Activated CD8-positive, alpha-beta memory T cell treated with anti-CD3 and anti-CD28 coated beads for 36 hours (primary cell): ENCODE data around the gene GSTA4. TPM values are rescaled to one million over a fixed set of nuclear protein-coding genes. Genes with fewer than 3 reads are reported as not detected.
"Not testable (repeated sequence)": the region's sequence is repeated elsewhere in the genome, so short reads cannot be mapped to it uniquely, and the experiment has no call there.

Experiments
- CTCF ChIA-PET: fragments of 350-600 bp; sonication (Branson Sonifier 250); formaldehyde crosslinking; loops from one replicate; lab custom pipeline; 2021; ENCODE audit warnings: antibody characterized with exemption; lab: Charles Lee
- POLR2A ChIA-PET: fragments of 350-600 bp; sonication (Branson Sonifier 250); formaldehyde crosslinking; loops from one replicate; lab custom pipeline; 2021; ENCODE audit warnings: antibody characterized with exemption; lab: Charles Lee
- total RNA-seq, 2 experiments: library from RNA; stranded (reverse); gene quantifications; one replicate each; pipeline ENCODE4 v1.2.3, GENCODE V29; 2021

Gene GSTA4
- total RNA-seq, 2 experiments from 2014 or later: 8.4 to 8.6 TPM

DNA sequence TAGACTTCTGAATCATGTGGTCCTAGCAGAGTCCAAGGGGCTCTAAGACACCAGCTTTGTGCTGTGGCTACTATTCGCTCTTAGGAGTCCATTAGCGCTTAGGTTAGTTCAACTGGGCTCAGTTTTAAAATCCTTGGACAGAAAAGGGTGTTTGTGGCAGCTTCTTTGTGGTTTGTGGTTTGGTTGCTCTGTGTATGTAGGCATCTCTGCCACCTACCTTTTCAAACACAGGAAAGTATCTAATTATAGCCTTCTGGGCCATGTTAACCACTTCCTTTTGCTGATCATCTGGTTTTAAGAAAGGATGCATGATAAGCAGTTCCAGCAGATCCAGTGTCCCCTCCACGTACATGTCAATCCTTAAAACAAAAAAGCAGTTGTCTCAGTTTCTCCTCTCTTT lies 10.8 kb downstream of the GSTA4 start:
- CTCF ChIA-PET: interaction anchor here (0.7 to 1.0 kb wide), 3 partner anchors 9 to 11 kb away, joined by 3 to 5 read pairs (median 4); partner anchors contain the start of gene GSTA4
- POLR2A ChIA-PET: interaction anchor here (0.7 kb wide), 1 partner anchor 813 kb away, joined by 10 read pairs; no protein-coding TSS in a partner anchor

DNA sequence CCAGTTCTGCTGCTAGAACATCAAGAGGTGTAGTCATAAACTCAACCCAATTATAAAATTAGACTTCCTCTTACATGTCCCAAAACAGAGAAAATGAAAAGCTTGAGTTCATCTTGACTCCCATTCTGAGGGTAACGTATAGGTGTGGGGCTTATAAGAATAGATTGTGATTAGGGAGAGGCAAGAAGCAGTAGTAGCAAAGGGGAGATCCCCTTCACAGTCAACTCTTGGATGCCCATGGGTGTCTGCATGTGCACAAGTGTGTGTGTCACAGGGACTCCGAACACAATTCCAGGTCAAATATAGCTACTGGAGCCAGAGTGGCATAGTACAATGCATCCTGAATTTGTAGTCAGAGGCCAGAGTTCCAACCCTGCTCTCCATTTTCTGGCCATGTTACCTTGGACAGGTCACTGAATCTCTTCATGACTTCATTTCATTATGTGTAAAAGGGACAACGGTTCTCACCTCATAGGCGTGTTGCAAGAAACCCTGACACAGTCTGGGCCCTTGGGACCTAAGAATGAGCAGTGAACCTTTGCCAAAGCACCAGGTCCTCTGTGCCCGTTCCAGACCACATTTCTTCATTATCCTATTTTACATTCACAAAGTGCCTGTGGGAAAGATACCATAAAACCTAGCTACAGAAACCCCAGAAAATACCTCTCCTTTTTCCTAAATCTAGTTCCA lies 11.8 kb downstream of the GSTA4 start:
- CTCF ChIA-PET: interaction anchor here (0.7 kb wide), 1 partner anchor 12 kb away, joined by 5 read pairs; the partner anchor contains the start of gene GSTA4
- POLR2A ChIA-PET: no interaction called here

DNA sequence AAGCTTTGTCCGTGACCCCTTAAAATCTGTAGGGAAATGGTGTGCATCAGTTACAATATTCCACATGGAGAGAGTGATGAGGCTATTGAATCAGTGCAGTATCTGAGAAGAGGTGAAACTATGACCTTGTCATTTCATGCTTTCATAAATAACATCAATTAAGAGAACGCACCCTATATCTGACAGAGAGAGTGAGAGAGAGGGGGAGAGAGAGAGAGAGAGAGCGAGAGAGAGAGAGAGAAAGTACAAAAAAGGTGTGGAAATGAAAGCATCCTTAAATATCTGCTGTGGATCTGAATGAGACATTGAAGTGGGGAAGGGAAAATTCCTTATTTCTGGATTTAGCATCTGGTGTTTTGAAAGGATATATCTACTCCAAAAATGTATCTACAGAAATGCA lies 12.4 kb downstream of the GSTA4 start:
- CTCF ChIA-PET: interaction anchor here (1.0 kb wide), 1 partner anchor 11 kb away, joined by 3 read pairs; no protein-coding TSS in a partner anchor
- POLR2A ChIA-PET: no interaction called here

DNA sequence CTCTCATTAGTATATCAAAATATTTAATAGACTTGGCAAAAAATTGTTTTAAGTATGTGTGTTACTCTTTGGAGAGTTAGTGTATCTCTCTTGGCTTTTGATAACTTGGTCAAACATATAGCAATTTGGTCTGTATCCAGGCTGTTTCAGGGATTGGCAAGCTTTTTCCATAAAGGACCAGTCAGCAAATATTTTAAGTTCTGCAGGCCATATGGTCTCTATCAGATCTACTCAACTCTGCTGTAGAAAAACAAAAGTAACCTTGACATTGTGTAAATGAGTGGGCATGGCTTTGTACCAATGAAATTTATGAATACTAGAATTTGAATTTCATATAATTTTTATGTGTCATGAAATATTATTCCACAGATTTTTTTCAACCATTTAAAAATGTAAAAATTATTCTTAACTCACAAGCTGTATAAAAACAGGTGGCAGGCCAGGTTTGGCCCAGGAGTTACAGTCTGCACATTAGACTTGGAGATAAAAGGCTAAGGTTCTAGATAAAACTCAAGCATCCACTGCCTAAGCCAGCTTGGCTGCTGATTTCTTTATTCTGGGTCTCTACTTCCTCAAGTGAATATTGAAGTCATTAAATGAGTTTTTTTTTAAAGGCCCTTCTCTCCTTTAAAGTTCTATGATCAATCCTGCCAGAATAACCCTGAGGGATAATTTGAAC lies 13.7 kb downstream of the GSTA4 start:
- CTCF ChIA-PET: interaction anchor here (1.0 to 1.2 kb wide), 2 partner anchors 12 to 14 kb away, joined by 3 to 4 read pairs; partner anchors contain the start of gene GSTA4

DNA sequence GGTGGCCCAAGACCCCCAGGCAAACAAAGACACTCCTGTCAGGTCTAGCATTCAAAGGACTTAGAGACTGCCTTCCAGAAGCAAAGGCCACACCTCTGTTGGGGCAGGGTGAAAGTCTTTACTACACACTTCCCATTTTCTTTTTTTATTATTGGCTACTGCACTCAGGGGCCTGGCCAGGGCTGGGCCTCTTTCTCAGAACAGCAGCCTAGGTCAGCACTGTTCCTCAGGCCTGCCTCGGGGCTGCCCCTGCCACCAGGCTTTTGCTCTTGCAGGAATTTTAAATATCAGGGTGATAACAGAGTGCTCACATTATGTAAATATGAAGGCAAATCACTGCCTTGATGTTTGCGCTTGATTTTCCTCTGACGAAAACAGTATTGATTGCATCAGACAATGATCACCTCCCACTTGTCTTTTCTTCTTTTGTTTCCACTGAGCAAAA lies 18.5 kb downstream of the GSTA4 start:
- ChIA-PET POLR2A (interaction anchor here (0.7 kb wide), 1 partner anchor 13 kb away, joined by 3 read pairs; no protein-coding TSS in a partner anchor), CTCF (no interaction called here)

More for the DNA sequence above, 13.7 kb downstream of the GSTA4 start:
- POLR2A ChIA-PET: no interaction called here

DNA sequence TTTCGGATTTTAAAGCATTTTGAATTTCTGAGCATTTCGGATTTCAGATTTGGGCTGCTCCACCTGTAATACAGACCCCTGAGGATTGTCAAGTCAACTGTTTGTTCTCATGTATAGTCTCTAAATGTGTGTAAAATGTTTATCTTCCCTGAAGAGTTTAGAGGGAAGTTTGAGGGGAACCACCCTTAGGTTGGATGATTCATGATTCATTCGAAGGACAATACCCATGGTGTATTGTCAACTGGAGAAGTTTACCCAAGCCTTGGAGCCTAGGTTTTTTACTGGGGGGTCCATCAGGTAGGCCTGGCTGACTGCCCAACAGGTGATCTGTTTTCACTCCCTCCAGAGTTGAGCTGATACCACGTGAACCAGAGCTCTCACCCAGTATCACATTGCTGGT lies 18.9 kb downstream of the GSTA4 start:
- ChIA-PET POLR2A (interaction anchor here (0.7 kb wide), 1 partner anchor 14 kb away, joined by 3 read pairs; no protein-coding TSS in a partner anchor), CTCF (no interaction called here)

DNA sequence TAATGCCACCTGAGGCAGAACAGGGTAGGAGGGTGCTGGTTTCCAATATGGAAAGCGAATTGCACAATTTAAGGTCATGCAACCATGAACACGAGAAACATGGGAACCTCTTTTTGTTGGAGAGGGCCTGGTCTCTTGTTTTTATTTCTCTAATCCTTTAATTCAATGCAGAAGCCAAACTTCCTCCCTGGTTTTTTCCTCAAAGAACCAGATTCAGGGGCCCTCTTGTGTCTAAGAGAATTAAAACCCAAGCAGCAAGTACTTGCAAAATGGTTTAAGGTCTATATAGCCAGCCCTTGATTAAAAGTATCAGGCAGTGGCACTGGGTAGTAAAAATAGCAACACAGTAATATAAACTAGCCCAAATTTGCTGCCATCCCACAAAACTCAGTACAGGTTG lies 19.5 kb downstream of the GSTA4 start:
- POLR2A ChIA-PET: no interaction called here
- CTCF ChIA-PET: no interaction called here

DNA sequence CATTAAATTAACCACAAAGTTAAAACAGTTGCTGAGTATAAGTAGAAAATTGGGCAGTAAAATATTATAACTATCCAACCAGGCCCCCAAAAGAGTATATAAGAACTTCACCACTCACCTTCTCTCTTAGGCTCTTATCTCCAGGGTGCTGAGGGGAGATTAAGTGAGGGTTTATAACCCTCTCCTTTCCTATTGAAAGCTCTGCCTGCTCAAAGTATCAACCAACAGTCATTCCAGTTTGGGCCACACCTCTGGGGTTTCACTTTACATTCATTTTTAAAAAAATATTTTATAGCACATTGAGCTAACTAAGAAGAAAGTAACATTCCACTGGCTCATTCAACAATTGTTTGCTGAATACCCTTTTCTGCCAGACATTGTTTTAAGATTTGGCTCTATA lies 22.1 kb downstream of the GSTA4 start:
- POLR2A ChIA-PET: no interaction called here
- CTCF ChIA-PET: no interaction called here

DNA sequence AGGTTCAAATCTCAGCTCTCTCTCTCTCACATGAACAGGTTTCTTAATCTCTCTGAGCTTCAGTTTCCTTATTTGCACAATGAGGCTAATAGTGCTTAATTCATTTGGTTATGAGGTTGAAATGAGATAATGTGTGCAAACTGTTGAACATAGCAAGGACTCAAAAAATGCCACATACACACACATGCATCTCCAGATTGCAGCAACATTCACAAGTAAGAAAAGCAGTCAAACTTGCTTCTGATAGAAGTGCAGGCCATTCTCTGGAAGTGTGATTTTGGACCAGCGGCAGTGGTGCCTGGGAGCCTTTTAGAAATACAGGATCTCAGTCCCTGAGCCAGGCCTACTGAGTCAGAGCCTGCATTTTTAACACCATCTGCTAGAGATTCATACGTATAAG lies 25.7 kb downstream of the GSTA4 start:
- POLR2A ChIA-PET: no interaction called here
- CTCF ChIA-PET: no interaction called here

DNA sequence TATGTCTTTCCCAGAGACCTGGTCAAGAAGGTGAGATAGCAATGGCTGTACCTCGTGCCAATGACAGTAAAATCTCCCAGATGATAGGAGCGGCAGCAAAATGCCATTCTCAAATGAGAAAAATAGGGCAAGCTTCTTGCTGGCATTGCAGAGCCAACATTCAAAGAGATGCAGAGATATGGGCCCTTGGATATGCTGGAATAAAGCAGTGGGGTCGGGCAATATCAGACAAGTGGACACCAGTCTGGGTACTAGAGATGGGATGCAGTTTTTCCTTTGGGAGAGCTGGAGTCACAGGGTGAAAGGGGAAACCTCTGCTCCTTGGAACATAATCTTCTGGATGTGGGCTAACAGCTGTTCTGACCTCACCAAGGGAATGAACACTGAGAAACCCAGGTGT lies 29.0 kb downstream of the GSTA4 start:
- CTCF ChIA-PET: no interaction called here
- POLR2A ChIA-PET: no interaction called here

DNA sequence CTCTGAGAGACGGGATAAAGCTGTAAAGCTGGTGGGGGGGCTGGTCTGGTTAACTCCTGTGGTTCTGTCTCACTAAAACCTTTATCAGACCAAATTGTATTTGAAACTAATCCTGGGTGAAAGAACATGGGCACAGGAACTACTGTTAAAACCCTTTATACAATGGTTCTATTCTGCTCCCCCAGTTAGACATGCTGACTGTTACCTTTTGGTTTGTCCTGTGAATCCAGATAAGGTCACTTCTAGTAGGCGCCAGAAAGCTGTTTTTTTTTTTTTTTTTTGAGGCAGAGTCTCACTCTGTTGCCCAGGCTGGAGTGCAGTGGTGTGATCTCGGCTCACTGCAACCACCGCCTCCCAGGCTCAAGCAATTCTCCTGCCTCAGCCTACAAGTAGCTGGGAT lies 29.7 kb downstream of the GSTA4 start:
- ChIA-PET POLR2A (no interaction called here), CTCF (no interaction called here)

DNA sequence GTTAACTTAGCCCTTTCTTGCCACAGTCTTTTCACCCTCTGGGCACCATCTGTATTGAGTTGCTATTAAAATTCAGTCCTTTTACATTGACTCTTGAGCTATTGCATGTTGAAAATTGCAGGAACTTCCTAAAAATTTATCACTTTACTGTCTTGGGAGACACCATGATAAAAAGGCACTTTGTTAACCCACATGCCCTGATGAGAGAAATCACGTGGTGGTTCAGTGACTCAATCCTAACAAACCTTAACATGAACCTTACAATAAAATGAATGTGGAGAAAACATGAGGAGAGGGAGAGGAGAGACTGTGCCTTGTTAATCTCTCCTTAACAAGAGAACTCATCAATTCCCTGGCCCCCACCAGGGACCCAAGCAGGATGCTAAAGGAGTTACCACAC lies 30.8 kb downstream of the GSTA4 start:
- POLR2A ChIA-PET: no interaction called here
- CTCF ChIA-PET: no interaction called here

DNA sequence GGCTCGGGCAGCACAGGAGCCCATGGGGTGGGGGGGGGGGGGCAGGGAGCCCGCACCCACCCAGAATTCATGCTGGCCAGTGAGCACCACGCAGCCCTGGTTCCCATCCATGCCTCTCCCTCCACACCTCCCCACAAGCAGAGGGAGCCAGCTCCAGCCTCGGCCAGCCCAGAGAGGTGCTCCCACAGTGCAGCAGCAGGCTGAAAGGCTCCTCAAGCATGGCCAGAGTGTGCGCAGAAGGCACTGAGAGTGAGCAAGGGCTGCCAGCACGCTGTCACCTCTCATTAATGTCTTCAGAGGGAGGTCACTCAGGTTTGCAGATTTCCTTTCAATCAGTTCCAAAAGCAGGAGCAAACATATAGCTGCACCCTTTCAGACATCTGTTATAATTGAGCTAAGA lies 32.4 kb downstream of the GSTA4 start:
- POLR2A ChIA-PET: no interaction called here
- CTCF ChIA-PET: no interaction called here

DNA sequence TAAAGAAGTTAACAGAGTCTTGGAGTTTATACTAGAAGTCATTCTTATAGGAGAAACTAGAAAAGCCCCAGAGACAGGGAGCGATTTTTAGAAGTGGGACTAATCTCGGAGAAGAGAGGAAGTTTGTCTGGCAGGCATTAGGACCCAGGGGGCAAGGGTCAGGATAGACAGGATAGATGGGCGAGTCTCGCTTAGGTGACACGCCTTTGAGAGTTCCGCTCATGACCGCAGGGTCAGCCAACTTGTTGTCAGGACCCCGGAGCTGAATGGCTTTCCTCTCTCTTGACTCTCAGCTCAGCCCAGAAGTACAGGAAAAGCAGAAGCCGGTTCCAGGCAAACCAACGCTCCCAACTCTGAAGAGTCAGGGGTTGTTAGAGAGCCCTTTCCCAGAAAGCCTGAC lies 34.1 kb downstream of the GSTA4 start:
- POLR2A ChIA-PET, CTCF ChIA-PET: not testable (repeated sequence)

DNA sequence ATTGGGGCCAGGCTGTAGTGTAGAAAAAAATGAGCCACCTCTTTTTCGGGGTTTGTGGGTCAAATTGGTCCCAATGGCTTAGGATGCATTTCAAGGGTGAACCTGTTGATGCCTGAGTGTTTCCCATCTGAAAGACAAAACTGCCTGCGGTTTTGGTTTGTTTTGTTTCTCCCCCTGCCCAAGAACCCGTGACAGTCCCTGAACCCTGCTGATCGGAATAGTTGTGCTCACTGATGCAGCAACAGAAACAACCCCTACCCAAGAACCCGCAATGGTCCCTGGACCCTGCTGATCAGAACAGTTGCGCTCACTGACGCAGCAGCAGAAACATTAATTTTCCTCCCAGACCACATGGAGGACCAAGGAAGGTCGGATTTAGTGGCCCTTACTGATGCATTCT lies 34.9 kb downstream of the GSTA4 start:
- POLR2A ChIA-PET, CTCF ChIA-PET: not testable (repeated sequence)

DNA sequence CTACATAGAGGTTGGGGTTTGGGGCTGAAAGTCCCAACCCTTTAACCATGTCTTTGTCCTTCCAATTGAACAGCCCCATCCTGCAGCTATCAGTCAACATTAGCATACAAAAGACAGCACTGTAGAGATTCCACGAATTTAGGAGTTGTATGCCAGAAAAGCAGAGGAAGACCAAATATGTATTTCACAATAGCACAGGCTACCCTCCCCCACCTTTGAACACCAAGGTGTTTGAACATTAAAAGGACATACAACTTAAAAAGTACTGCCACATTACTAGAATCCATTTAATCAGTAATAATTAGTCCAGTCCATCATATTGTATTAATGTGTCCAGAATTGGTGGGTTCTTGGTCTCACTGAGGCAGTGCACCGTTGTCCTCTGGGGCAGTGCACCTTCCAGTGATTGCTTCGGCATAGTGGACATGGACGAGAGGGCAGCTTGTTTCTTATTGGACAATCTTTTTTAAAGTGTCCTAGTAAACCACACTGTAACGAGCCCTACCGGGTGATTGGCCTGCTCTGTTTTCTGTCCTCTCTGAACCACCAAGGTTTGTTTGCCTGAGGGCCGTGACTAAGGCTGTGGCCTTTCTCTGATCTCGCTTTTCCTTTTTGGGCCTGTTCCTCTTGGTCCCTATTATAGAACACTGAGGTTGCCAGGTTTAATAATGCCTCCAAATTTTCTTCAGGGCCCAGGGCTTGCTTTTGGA lies 36.4 kb downstream of the GSTA4 start:
- CTCF ChIA-PET: interaction anchor here (0.6 kb wide), 1 partner anchor 42 kb away, joined by 3 read pairs; no protein-coding TSS in a partner anchor
- POLR2A ChIA-PET: no interaction called here

DNA sequence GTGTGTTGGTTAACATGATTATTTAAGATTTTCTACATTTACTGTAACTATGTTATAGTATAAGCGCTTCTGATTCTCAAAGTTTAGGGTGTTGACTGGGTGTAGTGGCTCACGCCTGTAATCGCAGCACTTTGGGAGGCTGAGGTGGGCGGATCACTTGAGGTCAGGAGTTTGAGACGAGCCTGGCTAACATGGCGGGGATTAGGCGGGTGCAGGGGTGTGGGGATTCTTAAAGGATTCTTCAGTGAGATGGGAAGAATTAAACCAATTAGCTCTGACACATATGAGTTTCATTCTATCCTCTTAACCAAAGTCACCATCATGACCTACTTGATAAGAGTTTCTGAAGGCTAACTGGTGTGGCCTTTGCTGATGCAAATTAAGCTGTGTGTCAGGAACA lies 39.2 kb downstream of the GSTA4 start:
- POLR2A ChIA-PET: no interaction called here
- CTCF ChIA-PET: no interaction called here

DNA sequence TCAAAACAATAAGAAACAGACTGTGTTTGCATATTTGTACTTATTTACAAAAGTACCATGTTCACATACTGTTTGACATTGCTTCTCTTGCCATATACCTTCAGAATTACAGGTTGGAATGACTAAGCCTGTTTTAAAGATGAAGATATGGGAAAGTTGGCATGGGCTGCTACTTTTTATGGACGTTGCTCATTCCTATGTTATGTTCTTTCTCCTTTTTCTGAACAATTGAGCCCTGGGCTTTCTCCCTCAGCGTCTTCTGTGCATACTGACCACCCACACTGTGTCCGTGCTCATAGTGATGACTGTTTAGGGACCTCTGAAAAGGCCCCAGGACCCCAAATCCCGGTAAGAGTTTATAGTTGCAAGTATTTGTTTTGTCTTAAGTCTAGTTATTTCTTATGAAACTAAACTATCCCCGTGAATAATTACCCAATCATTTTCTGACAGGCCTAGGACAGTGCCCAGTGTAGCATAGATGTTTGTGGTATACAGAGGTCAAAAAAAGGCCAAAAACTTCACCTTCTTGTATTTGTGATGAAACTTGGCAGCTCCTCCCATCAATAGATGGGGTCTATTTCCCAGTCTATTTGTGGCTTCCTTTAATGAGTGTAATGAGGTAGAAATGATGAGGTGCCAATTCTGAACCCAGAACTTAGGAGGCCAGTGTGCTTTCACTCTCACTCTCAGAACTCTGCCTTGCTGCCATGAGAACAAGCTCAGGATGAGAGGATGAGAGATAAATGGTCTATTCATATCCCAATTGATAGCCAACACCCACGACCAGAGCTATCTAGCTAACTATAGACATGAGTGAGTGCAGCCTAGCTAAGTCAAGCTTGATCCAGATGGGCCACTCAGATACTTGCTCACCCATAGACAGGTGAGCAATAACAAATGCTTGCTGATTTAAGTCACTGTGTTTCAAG lies 40.9 kb downstream of the GSTA4 start:
- ChIA-PET CTCF (no interaction called here), POLR2A (no interaction called here)

DNA sequence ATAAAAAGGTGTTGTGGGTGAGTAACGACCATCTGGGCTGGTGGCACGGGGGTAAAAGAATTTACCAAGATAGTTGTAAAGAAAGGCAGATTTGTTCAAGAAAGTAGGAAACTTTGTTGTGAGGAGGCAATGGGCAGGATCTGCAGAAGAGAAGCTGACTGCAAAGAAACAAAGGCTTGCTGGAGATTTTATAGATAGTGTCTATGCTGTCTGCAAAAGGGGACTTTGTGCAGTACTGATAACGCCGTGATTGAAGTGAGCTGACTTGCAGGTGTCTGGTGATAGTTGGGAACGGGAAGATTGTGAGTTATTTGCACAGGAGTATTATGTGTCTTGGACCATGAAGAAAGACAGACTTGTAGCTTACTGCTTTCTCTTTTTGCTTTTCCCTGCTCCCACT lies 48.8 kb downstream of the GSTA4 start:
- CTCF ChIA-PET: no interaction called here
- POLR2A ChIA-PET: no interaction called here
